Esophagus squamous epithelium (tissue), 5 donors: Measurements from ENCODE around the gene ARMC9. TPM values are rescaled to one million over a fixed set of nuclear protein-coding genes. Genes with fewer than 3 reads are reported as not detected.
"Not testable (repeated sequence)": the region's sequence is repeated elsewhere in the genome, so short reads cannot be mapped to it uniquely, and the experiment has no call there.

Source experiments
- DNase-seq: peaks from one replicate; lab custom pipeline; 2025; lab: John Stamatoyannopoulos, UW
- H3K27ac ChIP-seq, 4 donors: fragments of 200-600 bp; sonication (generic); one replicate each; pipeline ENCODE4 v1.5.1; 2016 to 2019; ENCODE audit warnings: mild to moderate bottlenecking in 1 of 4
- H3K27me3 ChIP-seq, 4 donors: fragments of 200-600 bp; sonication (generic); 1 replicate in 3 of 4; 2 replicates in 1 of 4; pipeline versions ENCODE4 v1.5.1 to v1.6.0; 2017 to 2021; ENCODE audit warnings: antibody characterized with exemption in 1 of 4
- H3K36me3 ChIP-seq, 3 donors: fragments of 200-600 bp; sonication (generic); one replicate each; pipeline ENCODE4 v1.5.1; 2016 to 2019
- H3K4me1 ChIP-seq, 3 donors: fragments of 200-600 bp; sonication (generic); one replicate each; pipeline ENCODE4 v1.5.1; 2017 to 2019
- H3K4me3 ChIP-seq, 4 donors: fragments of 200-600 bp; sonication (generic); 1 replicate in 3 of 4; 2 replicates in 1 of 4; pipeline ENCODE4 v1.5.1; 2016 to 2019; ENCODE audit warnings: mild to moderate bottlenecking in 2 of 4, moderate library complexity in 1 of 4
- H3K9me3 ChIP-seq, 3 donors: fragments of 200-600 bp; sonication (generic); one replicate each; pipeline ENCODE4 v1.5.1; 2016 to 2019
- CTCF ChIP-seq, 6 experiments: fragments of 450-650 bp in 4 of 6; fragments of 200-600 bp in 2 of 6; sonication (generic) in 2 of 6; IDR thresholded peaks; one replicate each; pipeline ENCODE4 v1.5.1; 2016 to 2019; ENCODE audit warnings: antibody characterized with exemption in 6 of 6, mild to moderate bottlenecking in 4 of 6, moderate library complexity in 4 of 6
- POLR2A ChIP-seq, 4 donors: fragments of 450-650 bp; IDR thresholded peaks; one replicate each; pipeline ENCODE4 v1.6.1; 2017; ENCODE audit warnings: antibody characterized with exemption in 4 of 4, mild to moderate bottlenecking in 4 of 4, moderate library complexity in 3 of 4
- WGBS, 2 donors: methylation state at CpG; one replicate each; pipeline ENCODE4 v1.1.5; 2018; 5-methylcytosine and 5-hydroxymethylcytosine counted together
- intact Hi-C: fragments of 100-400 bp; cut with DNase I; formaldehyde crosslinking; loops from one replicate; pipeline ENCODE4 v1.15.0; 2022
- total RNA-seq, 4 donors: library from RNA; depleted of rRNA; stranded (reverse); fragments of >200 nt; gene quantifications; one replicate each; pipeline ENCODE4 v1.1.0, GENCODE V29; 2016
- donor health status: DM: yes; HTN: yes; CAD: no.

ARMC9 gene
- total RNA-seq, 4 donors from 2014 or later = 2.1 to 13.9 (median 3.9) TPM

GRCh38 chr2:231174211-231174651 is 24.2 kb upstream of the ARMC9 start:
- WGBS, 2 donors = 35 to 40% methylated on average over 2 of the region's 2 CpGs

GRCh38 chr2:231176066-231176465 is 22.4 kb upstream of the ARMC9 start:
- TF ChIP-seq POLR2A (IDR thresholded peaks at IDR 0.05) (no peak), CTCF (IDR thresholded peaks at IDR 0.05) (no peak)
- Histone ChIP-seq H3K36me3 (peaks cover 0 to 42% (median 0%) of the 10 kb centered on the region in 3 donors), H3K9me3 (no peaks in the 10 kb centered on the region), H3K27me3 (no peaks in the 10 kb centered on the region), H3K4me3 (no peak overlapping the region), H3K4me1 (peaks cover 0 to 3% (median 0%) of the 10 kb centered on the region in 3 donors), H3K27ac (no peak overlapping the region)
- 90 to 93% methylated on average over 2 of the region's 2 CpGs for WGBS, 2 donors
- intact Hi-C loops = no loop called here
- DNase-seq = no peak

More at GRCh38 chr2:231174211-231174651, 24.2 kb upstream of the ARMC9 start:
- H3K36me3 ChIP-seq = peaks cover 0 to 61% (median 0%) of the 10 kb centered on the region in 3 donors
- intact Hi-C loops = no loop called here
- no peak overlapping the region for H3K27ac ChIP-seq
- DNase-seq = no peak
- TF ChIP-seq POLR2A (IDR thresholded peaks at IDR 0.05) = no peak
- H3K4me1 ChIP-seq = peaks cover 0 to 6% (median 0%) of the 10 kb centered on the region in 3 donors
- H3K4me3 ChIP-seq = no peak overlapping the region
- no peaks in the 10 kb centered on the region for H3K27me3 ChIP-seq
- no peaks in the 10 kb centered on the region for H3K9me3 ChIP-seq

- Histone ChIP-seq H3K9me3 (no peaks in the 10 kb centered on the region), H3K4me3 (no peak overlapping the region), H3K27me3 (no peaks in the 10 kb centered on the region), H3K4me1 (peaks cover 0 to 3% (median 0%) of the 10 kb centered on the region in 3 donors), H3K36me3 (peaks cover 0 to 29% (median 0%) of the 10 kb centered on the region in 3 donors), H3K27ac (no peak overlapping the region)
- no peak for DNase-seq
- no peak for TF ChIP-seq CTCF (IDR thresholded peaks at IDR 0.05)
- TF ChIP-seq POLR2A (IDR thresholded peaks at IDR 0.05) = no peak
- intact Hi-C loops = no loop called here
- 83 to 92% methylated on average over 11 of the region's 11 CpGs for WGBS, 2 donors
Observed at GRCh38 chr2:231177156-231178025, 21.0 kb upstream of the ARMC9 start.

- WGBS, 2 donors = 51 to 61% methylated on average over 5 of the region's 5 CpGs
- H3K27me3 ChIP-seq, H3K4me3 ChIP-seq, H3K27ac ChIP-seq, DNase-seq, intact Hi-C loops, H3K4me1 ChIP-seq, H3K9me3 ChIP-seq: not testable (repeated sequence)
- peaks cover 0 to 16% (median 0%) of the 10 kb centered on the region in 3 donors for H3K36me3 ChIP-seq
Observed at GRCh38 chr2:231178805-231179204, 19.6 kb upstream of the ARMC9 start.

GRCh38 chr2:231181860-231182512 is 16.4 kb upstream of the ARMC9 start:
- Histone ChIP-seq H3K9me3 (no peaks in the 10 kb centered on the region), H3K27ac (peak overlapping the region in 2 of 4 donors; percentile 22 to 51), H3K4me1 (peaks cover 0 to 21% (median 13%) of the 10 kb centered on the region in 3 donors), H3K4me3 (no peak overlapping the region), H3K27me3 (no peaks in the 10 kb centered on the region), H3K36me3 (no peaks in the 10 kb centered on the region)
- TF ChIP-seq POLR2A (IDR thresholded peaks at IDR 0.05) = no peak
- intact Hi-C loops = no loop called here
- DNase-seq = no peak
- 60 to 73% methylated on average over 8 to 10 of the region's 12 CpGs for WGBS, 2 donors

- no peak for DNase-seq
- no peaks in the 10 kb centered on the region for H3K36me3 ChIP-seq
- TF ChIP-seq CTCF (IDR thresholded peaks at IDR 0.05) (no peak), POLR2A (IDR thresholded peaks at IDR 0.05) (no peak)
- H3K9me3 ChIP-seq = no peaks in the 10 kb centered on the region
- peaks cover 0 to 21% (median 13%) of the 10 kb centered on the region in 3 donors for H3K4me1 ChIP-seq
- WGBS, 2 donors = 84 to 85% methylated on average over 7 to 8 of the region's 8 CpGs
- H3K27ac ChIP-seq = peak overlapping the region in 2 of 4 donors; percentile 22 to 51
- intact Hi-C loops = no loop called here
- H3K4me3 ChIP-seq = no peak overlapping the region
- H3K27me3 ChIP-seq = no peaks in the 10 kb centered on the region
Observed at GRCh38 chr2:231182513-231182899, 15.9 kb upstream of the ARMC9 start.
